CD4-positive, alpha-beta T cell treated with Interleukin-6 at 100 ng/mL for 8 hours (primary cell): ENCODE results near the gene BRD3.

Experiments used
- DNase-seq: peaks from one replicate; pipeline ENCODE4 v3.0.0-alpha.2; 2020; ENCODE audit warnings: mixed read lengths, low spot score

Gene BRD3

DNA sequence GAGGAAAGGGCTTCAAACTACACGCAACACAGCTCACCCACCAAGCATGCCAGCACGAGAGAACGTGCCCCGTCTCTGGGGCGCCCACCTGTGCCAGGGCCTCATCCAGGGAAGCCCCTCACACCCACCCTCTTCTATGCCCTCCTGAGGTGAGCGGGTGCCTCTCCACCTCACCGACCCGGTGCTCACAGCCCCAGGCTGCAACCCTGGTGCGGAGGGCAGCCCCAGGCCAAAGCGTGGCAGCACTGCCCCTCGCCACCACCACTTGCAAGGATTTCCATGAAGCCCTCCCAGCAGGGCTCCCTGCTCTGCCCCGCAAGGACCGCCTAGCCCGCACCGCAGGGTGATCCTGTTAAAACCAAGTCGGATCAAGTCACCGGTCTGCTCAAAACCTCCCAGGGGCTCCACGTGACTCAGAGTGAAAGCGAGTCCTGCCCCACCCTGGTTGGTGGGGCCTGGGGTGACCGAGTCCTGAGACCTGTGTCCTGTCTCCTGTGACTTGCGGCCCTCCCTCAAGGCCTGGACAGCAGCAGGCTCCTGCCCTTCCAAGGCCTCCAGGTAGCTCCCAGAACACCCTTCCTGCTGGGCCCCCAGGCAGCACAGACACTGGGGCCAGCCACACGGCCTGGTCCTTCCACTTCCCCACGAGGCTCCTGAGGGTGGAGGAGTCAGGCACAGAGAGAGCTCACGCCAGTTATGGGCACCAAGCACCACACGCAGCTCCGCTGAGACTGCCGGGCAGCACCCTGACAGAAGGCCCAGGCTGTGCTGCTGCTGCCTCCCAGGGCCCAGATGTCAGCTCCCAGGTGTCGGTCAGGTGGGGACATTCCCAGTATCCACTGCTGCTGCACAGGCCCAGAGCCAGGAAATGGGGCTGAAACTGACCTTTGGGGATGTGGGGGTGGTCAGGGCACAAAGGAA, 12.7 kb downstream of the BRD3 start:
- no peak for DNase-seq

- DNase-seq = no peak
Observed at GRCh38 chr9:134053941-134054761, 13.7 kb downstream of the BRD3 start.

GRCh38 chr9:134053401-134053871, 14.4 kb downstream of the BRD3 start:
- DNase-seq = no peak

DNA sequence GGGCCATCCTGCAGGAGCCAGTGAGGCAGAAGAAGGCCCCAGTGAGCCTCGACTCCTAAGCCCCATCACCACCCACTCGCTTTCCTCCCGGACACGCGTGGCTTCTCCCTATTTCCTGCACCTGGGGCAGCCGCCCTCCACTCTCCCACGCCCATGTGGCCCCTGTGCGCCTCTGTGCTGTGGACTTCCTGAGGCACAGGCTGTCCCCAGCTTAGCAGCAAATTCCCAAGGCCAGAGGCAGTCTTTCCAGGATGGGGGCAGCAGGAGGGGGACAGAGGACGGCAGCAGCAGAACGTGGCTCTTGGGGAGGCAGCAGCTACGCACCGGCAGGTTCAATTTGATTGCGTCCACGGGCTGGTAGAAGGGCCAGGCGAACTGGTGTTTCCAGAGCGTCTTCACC, 14.9 kb downstream of the BRD3 start:
- no peak for DNase-seq

GRCh38 chr9:134052491-134052890, 15.3 kb downstream of the BRD3 start:
- DNase-seq = no peak

DNA sequence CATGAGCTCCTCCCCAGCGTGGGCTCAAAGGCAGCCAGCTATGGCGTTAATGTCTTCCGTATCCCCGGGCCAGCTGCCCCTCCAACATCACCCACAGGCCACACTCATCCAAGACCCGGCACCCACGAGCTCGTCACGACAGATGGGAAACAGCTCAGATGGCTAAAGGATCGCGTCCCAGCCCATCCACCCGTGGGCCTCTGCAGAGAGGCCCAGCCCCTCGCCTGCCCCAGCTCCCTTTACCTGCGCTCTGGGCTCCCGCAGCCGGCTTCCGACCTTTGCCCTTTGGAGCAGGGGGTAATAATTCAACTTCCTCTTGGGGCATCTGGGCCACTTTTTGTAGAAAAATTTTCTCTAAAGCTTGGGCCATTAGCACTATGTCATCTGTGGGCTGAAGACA, 16.5 kb downstream of the BRD3 start:
- DNase-seq = no peak

DNA sequence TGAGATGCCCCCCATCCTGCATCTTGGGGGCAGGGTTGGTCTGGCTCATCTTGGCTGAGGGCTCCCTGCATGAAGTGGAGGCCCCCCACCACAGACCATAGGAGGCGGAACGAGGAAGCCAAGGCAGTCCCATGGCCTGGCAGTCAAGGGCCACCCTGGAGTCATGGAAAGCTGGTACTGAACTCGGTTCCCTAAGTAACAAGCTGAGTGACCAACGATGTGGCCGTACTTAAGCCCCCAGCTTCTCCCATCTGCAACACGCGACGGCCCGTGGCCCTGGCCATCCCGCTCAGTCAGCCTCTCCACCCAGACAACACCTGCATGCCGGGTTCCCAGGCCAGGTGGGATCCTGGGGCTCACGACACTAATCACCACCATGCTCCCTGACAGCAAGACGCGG, 17.1 kb downstream of the BRD3 start:
- no peak for DNase-seq

DNA sequence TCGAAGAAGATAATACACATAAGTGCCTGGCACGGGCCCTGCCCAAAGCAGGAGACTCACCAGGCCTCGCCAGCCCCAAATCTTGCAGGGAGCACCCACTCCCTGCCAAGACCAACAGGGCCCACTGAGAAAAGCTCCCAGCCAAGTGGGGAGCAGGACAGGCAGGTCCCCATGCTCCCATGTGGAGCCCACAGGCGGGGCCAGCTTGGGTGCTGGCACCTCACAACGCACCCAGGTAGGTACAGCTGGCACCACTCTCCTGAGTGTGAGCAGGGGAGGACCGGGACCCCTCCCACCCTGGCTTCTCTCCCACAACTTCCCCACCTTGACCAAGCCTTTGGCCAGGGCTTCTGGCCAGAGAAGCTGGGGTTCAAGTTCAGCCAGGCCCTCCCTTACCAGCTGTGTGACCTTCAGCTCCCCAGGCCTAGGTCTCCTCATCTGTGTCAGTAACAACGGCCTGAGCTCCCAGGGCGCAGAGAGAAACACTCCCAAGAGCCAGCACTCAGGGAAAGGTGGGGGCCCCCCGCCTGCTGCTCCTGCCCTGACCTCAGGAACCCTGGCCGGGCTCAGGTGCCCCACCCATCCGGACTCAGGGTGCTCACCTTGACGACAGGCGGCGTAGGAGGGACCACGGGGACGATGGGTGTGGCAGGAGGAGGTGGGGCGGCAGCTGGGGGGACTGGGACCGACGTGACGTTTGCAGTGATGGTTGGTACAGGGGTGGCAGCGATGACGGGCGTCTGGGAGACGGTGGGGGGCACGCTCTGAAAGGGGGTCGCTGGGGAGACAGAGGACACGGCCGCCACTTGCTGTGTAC, 17.8 kb downstream of the BRD3 start:
- no peak for DNase-seq

DNA sequence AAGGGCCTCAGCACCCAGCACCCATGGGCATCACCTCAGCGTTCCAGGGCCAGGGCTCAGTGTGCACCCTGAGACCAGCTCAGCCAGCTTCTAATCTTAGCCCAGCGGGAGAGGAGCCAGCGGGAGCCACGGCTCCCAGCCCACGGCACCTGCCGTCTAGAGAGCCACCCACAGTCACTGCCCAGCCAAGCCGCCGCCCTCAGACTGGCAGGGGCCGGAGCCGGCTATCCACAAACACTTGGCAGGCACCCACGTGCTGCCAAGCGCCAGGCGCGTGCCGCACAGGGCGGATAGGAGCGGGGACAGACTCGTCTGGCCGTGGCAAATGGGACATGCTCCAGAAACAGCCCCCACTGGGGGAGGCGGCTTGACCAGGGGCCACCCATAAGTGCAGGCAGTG, 18.6 kb downstream of the BRD3 start:
- no peak for DNase-seq

DNA sequence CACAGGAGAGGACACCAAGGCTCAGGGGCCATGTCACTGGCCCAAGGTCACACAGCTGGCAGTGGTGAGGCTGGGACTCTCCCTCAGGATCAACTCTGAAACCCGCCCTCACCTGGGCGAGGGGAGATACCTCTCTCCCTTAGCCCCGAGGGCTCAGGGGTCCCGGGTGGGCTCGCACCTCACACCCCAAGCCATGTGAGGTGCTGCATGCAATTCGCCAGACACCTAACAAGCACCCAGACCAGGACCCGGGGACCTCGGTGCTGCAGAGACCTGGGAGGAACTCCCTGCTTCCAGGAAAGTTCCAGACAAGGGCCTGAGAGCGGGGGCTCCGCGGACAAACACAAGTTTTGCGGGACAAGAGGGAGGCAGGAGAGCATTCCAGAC, 19.3 kb downstream of the BRD3 start:
- no peak for DNase-seq

GRCh38 chr9:134047868-134048581, 19.8 kb downstream of the BRD3 start:
- DNase-seq = no peak

DNA sequence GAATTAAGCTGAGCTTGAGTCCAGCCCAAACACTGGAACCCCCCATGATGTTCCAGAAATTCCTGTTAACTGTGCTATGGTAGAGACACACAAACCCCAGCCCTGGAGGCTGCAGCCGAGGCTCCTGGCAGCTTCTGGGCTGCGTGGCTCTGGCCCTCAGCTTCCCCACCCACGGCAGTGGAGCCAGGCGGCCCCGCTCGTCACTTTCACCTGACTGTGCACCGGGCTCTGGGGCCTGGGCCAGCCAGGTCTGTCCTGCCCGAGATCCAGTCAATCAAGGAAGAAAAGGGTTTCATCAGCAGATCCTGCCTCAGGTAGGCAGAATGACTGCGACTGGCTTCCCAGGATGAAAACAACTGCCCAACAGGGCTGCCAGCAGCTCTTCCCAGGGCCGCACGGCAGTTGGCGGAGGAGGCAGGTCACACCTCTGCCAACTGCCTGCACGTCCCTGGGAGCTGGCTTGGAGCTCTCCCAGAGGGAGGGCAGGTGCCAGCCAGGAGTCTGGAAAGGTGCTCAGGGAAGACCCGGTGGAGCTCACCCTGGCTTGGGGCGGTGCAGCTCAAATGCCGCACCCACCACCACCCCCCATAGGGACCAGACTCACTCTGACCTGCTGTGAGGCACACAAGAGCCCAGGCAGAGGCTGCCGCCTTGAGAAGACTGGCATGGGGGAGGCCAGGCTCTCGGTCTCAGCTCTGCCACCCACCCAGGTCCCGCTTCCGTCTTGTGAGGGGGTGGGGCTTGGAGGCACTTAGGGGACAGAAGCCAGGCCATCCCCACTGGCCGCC, 20.7 kb downstream of the BRD3 start:
- no peak for DNase-seq

DNA sequence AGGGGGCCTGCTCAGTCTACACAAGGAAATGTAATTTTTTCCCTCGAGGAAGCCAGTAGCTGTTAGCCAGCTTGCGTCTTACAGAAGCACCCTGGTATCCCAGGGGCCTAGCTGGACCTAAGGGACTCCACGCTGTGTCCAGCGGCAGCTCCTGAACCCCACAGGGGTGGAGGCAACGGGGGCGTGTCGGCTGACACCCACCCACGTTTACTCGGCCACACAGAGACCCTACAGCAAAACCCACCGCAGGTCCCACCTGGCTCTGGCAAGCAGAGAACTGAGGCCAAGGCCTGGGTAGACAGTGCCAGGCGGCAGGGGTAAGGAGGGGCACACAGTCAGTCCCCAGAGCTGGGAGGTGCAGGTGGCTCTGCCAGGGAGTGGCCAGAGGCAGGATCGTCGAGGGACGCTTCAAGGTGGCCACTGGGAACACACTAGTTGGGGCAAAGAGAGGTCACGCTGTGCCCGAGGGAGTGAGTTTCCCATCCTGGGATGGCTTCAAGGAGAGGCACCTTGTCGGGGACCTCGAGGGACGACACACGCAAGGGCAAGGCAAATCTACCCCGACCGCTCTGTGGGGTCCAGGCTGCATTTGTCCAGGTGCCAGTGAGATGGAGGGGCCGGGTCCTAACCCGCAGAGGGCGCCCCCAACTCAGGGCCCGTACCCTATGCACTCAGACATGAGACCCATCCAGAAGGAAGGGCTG, 21.8 kb downstream of the BRD3 start:
- DNase-seq = no peak

GRCh38 chr9:134044944-134045343, 22.9 kb downstream of the BRD3 start:
- no peak for DNase-seq

- no peak for DNase-seq
Observed at GRCh38 chr9:134043531-134043988, 24.3 kb downstream of the BRD3 start.

DNA sequence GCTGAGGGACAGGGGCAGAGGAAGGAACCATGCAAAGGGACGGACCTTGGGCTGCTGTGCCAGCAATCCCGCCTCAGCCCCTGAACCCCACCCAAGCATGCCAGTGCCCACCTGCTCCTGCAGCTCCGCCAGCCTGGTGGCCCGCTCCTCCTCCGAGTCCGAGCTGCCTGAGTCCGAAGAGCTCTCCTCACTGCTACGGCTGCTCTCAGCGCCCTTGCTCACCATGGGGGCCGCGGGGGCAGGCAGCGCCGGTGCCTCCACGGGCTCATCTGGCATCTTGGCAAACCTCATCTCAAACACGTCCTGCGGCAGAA, 26.2 kb downstream of the BRD3 start:
- no peak for DNase-seq

- DNase-seq = no peak
Observed at GRCh38 chr9:134040781-134041648, 26.8 kb downstream of the BRD3 start.

GRCh38 chr9:134040176-134040565, 27.7 kb downstream of the BRD3 start:
- no peak for DNase-seq
